Activated naive CD4-positive, alpha-beta T cell treated with anti-CD3 and anti-CD28 coated beads, Interleukin-2, amount 50 U/mL, for 24 hours (primary cell): ENCODE results near the gene PNMA8A.
"Not testable (repeated sequence)": the region's sequence is repeated elsewhere in the genome, so short reads cannot be mapped to it uniquely, and the experiment has no call there.

Experiments used
- H3K27ac Mint-ChIP-seq: one replicate; pipeline ENCODE4 v1.8.0; 2021; ENCODE audit warnings: mild to moderate bottlenecking, mixed read lengths
- H3K27me3 Mint-ChIP-seq: one replicate; pipeline ENCODE4 v1.8.0; 2021; ENCODE audit warnings: mixed read lengths
- H3K36me3 Mint-ChIP-seq: one replicate; pipeline ENCODE4 v1.8.0; 2021; ENCODE audit warnings: mixed read lengths
- H3K4me1 Mint-ChIP-seq: one replicate; pipeline ENCODE4 v1.8.0; 2021; ENCODE audit warnings: mixed read lengths
- H3K4me3 Mint-ChIP-seq: one replicate; pipeline ENCODE4 v1.8.0; 2021; ENCODE audit warnings: mild to moderate bottlenecking, mixed read lengths
- H3K9me3 Mint-ChIP-seq: one replicate; pipeline ENCODE4 v1.8.0; 2021; ENCODE audit warnings: mixed read lengths

PNMA8A gene

GRCh38 chr19:46460055-46460454 lies 11.3 kb downstream of the PNMA8A start:
- H3K27me3 Mint-ChIP-seq = peaks cover 8% of the 10 kb centered on the region
- H3K4me1 Mint-ChIP-seq = no peaks in the 10 kb centered on the region
- no peaks in the 10 kb centered on the region for H3K9me3 Mint-ChIP-seq
- H3K27ac Mint-ChIP-seq = no peak overlapping the region
- H3K36me3 Mint-ChIP-seq = no peaks in the 10 kb centered on the region
- no peak overlapping the region for H3K4me3 Mint-ChIP-seq

- Mint-ChIP-seq H3K4me3 (no peak overlapping the region), H3K27me3 (peaks cover 8% of the 10 kb centered on the region), H3K36me3 (no peaks in the 10 kb centered on the region), H3K9me3 (no peaks in the 10 kb centered on the region), H3K4me1 (no peaks in the 10 kb centered on the region), H3K27ac (no peak overlapping the region)
Measured at GRCh38 chr19:46456930-46457329, 14.4 kb downstream of the PNMA8A start.

GRCh38 chr19:46454244-46454643 lies 17.1 kb downstream of the PNMA8A start:
- peaks cover 2% of the 10 kb centered on the region for H3K36me3 Mint-ChIP-seq
- no peak overlapping the region for H3K27ac Mint-ChIP-seq
- H3K4me3 Mint-ChIP-seq = no peak overlapping the region
- no peaks in the 10 kb centered on the region for H3K4me1 Mint-ChIP-seq
- peaks cover 4% of the 10 kb centered on the region for H3K9me3 Mint-ChIP-seq
- peaks cover 8% of the 10 kb centered on the region for H3K27me3 Mint-ChIP-seq

GRCh38 chr19:46453661-46454060 lies 17.7 kb downstream of the PNMA8A start:
- H3K9me3 Mint-ChIP-seq = peaks cover 6% of the 10 kb centered on the region
- peaks cover 8% of the 10 kb centered on the region for H3K27me3 Mint-ChIP-seq
- no peak overlapping the region for H3K27ac Mint-ChIP-seq
- H3K4me3 Mint-ChIP-seq = no peak overlapping the region
- peaks cover 2% of the 10 kb centered on the region for H3K36me3 Mint-ChIP-seq
- H3K4me1 Mint-ChIP-seq = no peaks in the 10 kb centered on the region

- Mint-ChIP-seq H3K27me3 (peaks cover 5% of the 10 kb centered on the region), H3K9me3 (peaks cover 6% of the 10 kb centered on the region), H3K36me3 (peaks cover 2% of the 10 kb centered on the region), H3K4me3 (no peak overlapping the region), H3K4me1 (no peaks in the 10 kb centered on the region), H3K27ac (no peak overlapping the region)
Measured at GRCh38 chr19:46452186-46452585, 19.2 kb downstream of the PNMA8A start.

GRCh38 chr19:46451352-46451751 lies 20.0 kb downstream of the PNMA8A start:
- Mint-ChIP-seq H3K9me3 (peaks cover 6% of the 10 kb centered on the region), H3K36me3 (peaks cover 2% of the 10 kb centered on the region), H3K27me3 (peaks cover 4% of the 10 kb centered on the region), H3K27ac (no peak overlapping the region), H3K4me1 (no peaks in the 10 kb centered on the region), H3K4me3 (no peak overlapping the region)

GRCh38 chr19:46450737-46451136 lies 20.6 kb downstream of the PNMA8A start:
- Mint-ChIP-seq H3K27ac (no peak overlapping the region), H3K27me3 (peaks cover 4% of the 10 kb centered on the region), H3K36me3 (peaks cover 2% of the 10 kb centered on the region), H3K4me3 (no peak overlapping the region), H3K4me1 (no peaks in the 10 kb centered on the region), H3K9me3 (peaks cover 6% of the 10 kb centered on the region)

- Mint-ChIP-seq H3K27ac (no peak overlapping the region), H3K4me1 (no peaks in the 10 kb centered on the region), H3K9me3 (peaks cover 6% of the 10 kb centered on the region), H3K36me3 (peaks cover 2% of the 10 kb centered on the region), H3K27me3 (peaks cover 4% of the 10 kb centered on the region), H3K4me3 (no peak overlapping the region)
Measured at GRCh38 chr19:46449228-46449627, 22.1 kb downstream of the PNMA8A start.

- Mint-ChIP-seq H3K4me3 (no peak overlapping the region), H3K27me3 (peaks cover 4% of the 10 kb centered on the region), H3K4me1 (no peaks in the 10 kb centered on the region), H3K9me3 (peaks cover 6% of the 10 kb centered on the region), H3K36me3 (peaks cover 2% of the 10 kb centered on the region), H3K27ac (no peak overlapping the region)
Measured at GRCh38 chr19:46448601-46449000, 22.8 kb downstream of the PNMA8A start.

- peaks cover 4% of the 10 kb centered on the region for H3K4me1 Mint-ChIP-seq
- H3K4me3 Mint-ChIP-seq = no peak overlapping the region
- peaks cover 4% of the 10 kb centered on the region for H3K27me3 Mint-ChIP-seq
Measured at GRCh38 chr19:46447824-46448223, 23.5 kb downstream of the PNMA8A start.

GRCh38 chr19:46447006-46447405 lies 24.4 kb downstream of the PNMA8A start:
- Mint-ChIP-seq H3K36me3 (peaks cover 2% of the 10 kb centered on the region), H3K4me1 (peaks cover 5% of the 10 kb centered on the region), H3K27me3 (peaks cover 4% of the 10 kb centered on the region), H3K9me3 (peaks cover 6% of the 10 kb centered on the region), H3K27ac (no peak overlapping the region), H3K4me3 (no peak overlapping the region)

More at GRCh38 chr19:46447824-46448223, 23.5 kb downstream of the PNMA8A start:
- peaks cover 6% of the 10 kb centered on the region for H3K9me3 Mint-ChIP-seq
- peaks cover 2% of the 10 kb centered on the region for H3K36me3 Mint-ChIP-seq
- no peak overlapping the region for H3K27ac Mint-ChIP-seq

- H3K36me3 Mint-ChIP-seq = peaks cover 2% of the 10 kb centered on the region
- no peak overlapping the region for H3K4me3 Mint-ChIP-seq
- H3K27me3 Mint-ChIP-seq = peaks cover 4% of the 10 kb centered on the region
- H3K4me1 Mint-ChIP-seq = peaks cover 5% of the 10 kb centered on the region
- H3K9me3 Mint-ChIP-seq = peaks cover 6% of the 10 kb centered on the region
- no peak overlapping the region for H3K27ac Mint-ChIP-seq
Measured at GRCh38 chr19:46446021-46446420, 25.3 kb downstream of the PNMA8A start.

- Mint-ChIP-seq H3K27ac (no peak overlapping the region), H3K36me3 (no peaks in the 10 kb centered on the region), H3K4me3 (no peak overlapping the region), H3K27me3 (peaks cover 4% of the 10 kb centered on the region), H3K4me1 (peaks cover 5% of the 10 kb centered on the region), H3K9me3 (no peaks in the 10 kb centered on the region)
Measured at GRCh38 chr19:46442808-46443450, 28.4 kb downstream of the PNMA8A start.

GRCh38 chr19:46441866-46442265 lies 29.5 kb downstream of the PNMA8A start:
- no peak overlapping the region for H3K4me3 Mint-ChIP-seq
- H3K27ac Mint-ChIP-seq = no peak overlapping the region
- H3K36me3 Mint-ChIP-seq = no peaks in the 10 kb centered on the region
- H3K4me1 Mint-ChIP-seq = peaks cover 5% of the 10 kb centered on the region
- H3K27me3 Mint-ChIP-seq = peaks cover 4% of the 10 kb centered on the region
- no peaks in the 10 kb centered on the region for H3K9me3 Mint-ChIP-seq

GRCh38 chr19:46435689-46436088 lies 35.7 kb downstream of the PNMA8A start:
- H3K36me3 Mint-ChIP-seq, H3K27ac Mint-ChIP-seq, H3K4me1 Mint-ChIP-seq, H3K9me3 Mint-ChIP-seq, H3K4me3 Mint-ChIP-seq: not testable (repeated sequence)
- H3K27me3 Mint-ChIP-seq = peaks cover 15% of the 10 kb centered on the region

GRCh38 chr19:46435009-46435408 lies 36.4 kb downstream of the PNMA8A start:
- H3K27ac Mint-ChIP-seq = no peak overlapping the region
- no peaks in the 10 kb centered on the region for H3K4me1 Mint-ChIP-seq
- H3K27me3 Mint-ChIP-seq = peaks cover 16% of the 10 kb centered on the region
- H3K36me3 Mint-ChIP-seq = no peaks in the 10 kb centered on the region
- no peak overlapping the region for H3K4me3 Mint-ChIP-seq
- no peaks in the 10 kb centered on the region for H3K9me3 Mint-ChIP-seq

- not testable (repeated sequence) for H3K9me3 Mint-ChIP-seq, H3K4me3 Mint-ChIP-seq, H3K27ac Mint-ChIP-seq, H3K36me3 Mint-ChIP-seq
- Mint-ChIP-seq H3K27me3 (peaks cover 24% of the 10 kb centered on the region), H3K4me1 (peaks cover 11% of the 10 kb centered on the region)
Measured at GRCh38 chr19:46433470-46433869, 37.9 kb downstream of the PNMA8A start.
